DND-41 (cell line): ENCODE data around the gene OSBPL8.
"Not testable (repeated sequence)": the region's sequence is repeated elsewhere in the genome, so short reads cannot be mapped to it uniquely, and the experiment has no call there.

Source experiments
- ATAC-seq: fragments of 200-7000 bp; cut with Tn5 transposase; 3 replicates; pipeline ENCODE4 v1.9.1; 2021; ENCODE audit warnings: low read depth; ENCODE audit not compliant: insufficient read depth
- DNase-seq: peaks from one replicate; pipeline ENCODE4 v3.0.0-alpha.2; 2020
- H2AFZ ChIP-seq: 2 replicates; pipeline ENCODE4 v1.6.0; 2012; ENCODE audit warnings: low read depth, low read length
- H3K27ac ChIP-seq: 2 replicates; pipeline ENCODE4 v1.5.1; 2012; ENCODE audit warnings: low read length, inconsistent platforms
- H3K27me3 ChIP-seq: fragments of 200-600 bp; sonication (generic); 2 replicates; pipeline ENCODE4 v1.6.0; 2012; ENCODE audit warnings: low read length, mild to moderate bottlenecking, inconsistent platforms; ENCODE audit not compliant: insufficient read depth, poor library complexity
- H3K36me3 ChIP-seq: 2 replicates; pipeline ENCODE4 v1.5.1; 2012; ENCODE audit warnings: low read length, inconsistent platforms; ENCODE audit not compliant: insufficient read depth
- H3K4me1 ChIP-seq: 2 replicates; pipeline ENCODE4 v1.5.1; 2012; ENCODE audit warnings: mild to moderate bottlenecking, low read length; ENCODE audit not compliant: insufficient read depth
- H3K4me2 ChIP-seq: 2 replicates; pipeline ENCODE4 v1.6.0; 2012; ENCODE audit warnings: mild to moderate bottlenecking, moderate library complexity, low read length, inconsistent platforms; ENCODE audit not compliant: insufficient read depth
- H3K4me3 ChIP-seq, 2 experiments: fragments of 200-600 bp in 1 of 2; shearing (Covaris generic) in 1 of 2; 2 replicates each; pipeline ENCODE4 v1.5.1; 2012 to 2016; ENCODE audit warnings: inconsistent platforms in 2 of 2, low read length in 2 of 2, mild to moderate bottlenecking in 2 of 2, low read depth in 1 of 2, moderate library complexity in 1 of 2
- H3K79me2 ChIP-seq: 2 replicates; pipeline ENCODE4 v1.6.0; 2012; ENCODE audit warnings: low read length, inconsistent platforms; ENCODE audit not compliant: insufficient read depth
- H3K9ac ChIP-seq: 2 replicates; pipeline ENCODE4 v1.6.0; 2012; ENCODE audit warnings: low read depth, mild to moderate bottlenecking, inconsistent platforms, low read length, moderate library complexity
- H3K9me3 ChIP-seq: 2 replicates; pipeline ENCODE4 v1.5.1; 2012; ENCODE audit warnings: low read length, moderate library complexity, mild to moderate bottlenecking, inconsistent platforms; ENCODE audit not compliant: insufficient read depth, severe bottlenecking
- H4K20me1 ChIP-seq: 2 replicates; pipeline ENCODE4 v1.6.0; 2012; ENCODE audit warnings: low read length; ENCODE audit not compliant: insufficient read depth
- EZH2 ChIP-seq: IDR thresholded peaks from 3 replicates; pipeline ENCODE4 v1.6.1; 2012; ENCODE audit warnings: borderline replicate concordance, low read depth, mild to moderate bottlenecking, moderate library complexity, low read length, inconsistent platforms; ENCODE audit not compliant: severe bottlenecking
- TF ChIP-seq, protein P1 (sequence below): IDR thresholded peaks from 2 replicates; pipeline ENCODE4 v1.5.1; 2012; ENCODE audit warnings: borderline replicate concordance, low read length, moderate library complexity, mild to moderate bottlenecking; ENCODE audit not compliant: poor library complexity, severe bottlenecking; ENCODE audit errors: extremely low read depth

The OSBPL8 gene

DNA sequence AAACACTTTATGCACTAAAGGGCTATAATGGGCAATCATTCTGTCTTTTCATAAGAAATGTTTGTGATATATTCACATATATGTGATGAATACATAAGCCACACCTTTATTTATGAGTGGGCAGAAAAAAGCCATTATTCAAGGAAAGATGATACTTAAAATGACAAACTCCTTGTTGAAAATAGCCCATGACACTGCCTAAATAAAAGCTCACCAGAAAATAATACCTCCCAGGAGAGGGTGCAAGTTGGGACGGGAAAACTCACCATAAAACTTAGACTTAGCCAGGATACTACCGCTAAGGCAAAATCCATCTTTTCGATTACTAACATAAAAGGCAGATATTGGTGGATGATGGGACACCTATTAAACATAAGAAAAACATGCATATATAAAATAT is 175.6 kb downstream of the OSBPL8 start:
- no peak for ATAC-seq
- TF ChIP-seq EZH2: no peak
- TF ChIP-seq, protein P1, sequence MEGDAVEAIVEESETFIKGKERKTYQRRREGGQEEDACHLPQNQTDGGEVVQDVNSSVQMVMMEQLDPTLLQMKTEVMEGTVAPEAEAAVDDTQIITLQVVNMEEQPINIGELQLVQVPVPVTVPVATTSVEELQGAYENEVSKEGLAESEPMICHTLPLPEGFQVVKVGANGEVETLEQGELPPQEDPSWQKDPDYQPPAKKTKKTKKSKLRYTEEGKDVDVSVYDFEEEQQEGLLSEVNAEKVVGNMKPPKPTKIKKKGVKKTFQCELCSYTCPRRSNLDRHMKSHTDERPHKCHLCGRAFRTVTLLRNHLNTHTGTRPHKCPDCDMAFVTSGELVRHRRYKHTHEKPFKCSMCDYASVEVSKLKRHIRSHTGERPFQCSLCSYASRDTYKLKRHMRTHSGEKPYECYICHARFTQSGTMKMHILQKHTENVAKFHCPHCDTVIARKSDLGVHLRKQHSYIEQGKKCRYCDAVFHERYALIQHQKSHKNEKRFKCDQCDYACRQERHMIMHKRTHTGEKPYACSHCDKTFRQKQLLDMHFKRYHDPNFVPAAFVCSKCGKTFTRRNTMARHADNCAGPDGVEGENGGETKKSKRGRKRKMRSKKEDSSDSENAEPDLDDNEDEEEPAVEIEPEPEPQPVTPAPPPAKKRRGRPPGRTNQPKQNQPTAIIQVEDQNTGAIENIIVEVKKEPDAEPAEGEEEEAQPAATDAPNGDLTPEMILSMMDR: no peak
- H3K27me3 ChIP-seq: no peaks in the 10 kb centered on the region
- H3K27ac ChIP-seq: no peak overlapping the region
- H3K4me3 ChIP-seq: no peak overlapping the region
- no peaks in the 10 kb centered on the region for H3K4me1 ChIP-seq
- no peak overlapping the region for H3K4me2 ChIP-seq
- no peak for DNase-seq
- no peak overlapping the region for H2AFZ ChIP-seq
- H4K20me1 ChIP-seq: no peaks in the 10 kb centered on the region
- H3K79me2 ChIP-seq: no peaks in the 10 kb centered on the region
- no peaks in the 10 kb centered on the region for H3K9me3 ChIP-seq
- peaks cover 42% of the 10 kb centered on the region for H3K36me3 ChIP-seq
- H3K9ac ChIP-seq: no peak overlapping the region

DNA sequence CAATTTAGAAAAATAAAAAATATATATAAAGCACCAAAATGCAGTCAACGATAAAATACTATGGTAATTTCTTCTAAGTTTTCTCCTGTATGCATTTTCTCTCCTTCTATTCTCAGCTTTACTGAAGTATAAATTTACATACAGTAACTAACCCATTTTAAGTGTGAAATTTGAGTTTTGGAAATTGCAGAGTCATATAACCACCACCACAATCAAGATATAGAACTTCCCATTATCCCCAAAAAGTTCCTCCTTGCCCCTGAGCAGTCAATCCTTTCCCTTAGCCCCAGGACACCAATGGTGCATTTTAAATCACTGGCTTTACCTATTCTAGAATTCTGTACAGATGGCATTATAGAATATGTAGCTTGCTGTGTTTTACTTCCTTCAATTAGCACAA is 180.3 kb downstream of the OSBPL8 start:
- H3K79me2 ChIP-seq: no peaks in the 10 kb centered on the region
- ATAC-seq: no peak
- no peak for DNase-seq
- H4K20me1 ChIP-seq: no peaks in the 10 kb centered on the region
- H3K9ac ChIP-seq: no peak overlapping the region
- no peak overlapping the region for H3K4me2 ChIP-seq
- no peaks in the 10 kb centered on the region for H3K9me3 ChIP-seq
- no peak for TF ChIP-seq EZH2
- TF ChIP-seq, protein P1: no peak
- no peak overlapping the region for H3K4me3 ChIP-seq
- no peak overlapping the region for H3K27ac ChIP-seq
- no peaks in the 10 kb centered on the region for H3K27me3 ChIP-seq
- no peaks in the 10 kb centered on the region for H3K4me1 ChIP-seq
- H3K36me3 ChIP-seq: peaks cover 53% of the 10 kb centered on the region; the same call in 1 of the 2 replicates
- no peak overlapping the region for H2AFZ ChIP-seq

DNA sequence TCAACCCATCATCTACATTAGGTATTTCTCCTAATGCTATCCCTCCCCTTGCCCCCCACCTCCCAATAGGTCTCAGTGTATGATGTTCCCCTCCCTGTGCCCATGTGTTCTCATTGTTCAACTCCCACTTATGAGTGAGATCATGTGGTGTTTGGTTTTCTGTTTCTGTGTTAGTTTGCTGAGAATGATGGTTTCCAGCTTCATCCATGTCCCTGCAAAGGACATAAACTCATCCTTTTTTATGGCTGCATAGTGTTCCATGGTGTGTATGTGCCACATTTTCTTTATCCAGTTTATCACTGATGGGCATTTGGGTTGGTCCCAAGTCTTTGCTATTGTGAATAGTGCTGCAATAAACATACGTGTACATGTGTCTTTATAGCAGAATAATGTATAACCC is 182.7 kb downstream of the OSBPL8 start:
- not testable (repeated sequence) for H3K9ac ChIP-seq, H3K4me3 ChIP-seq, H4K20me1 ChIP-seq, H3K4me2 ChIP-seq, H3K9me3 ChIP-seq, ATAC-seq, DNase-seq, H3K27ac ChIP-seq, H3K27me3 ChIP-seq, H3K79me2 ChIP-seq, H2AFZ ChIP-seq, H3K4me1 ChIP-seq
- H3K36me3 ChIP-seq: peaks cover 46% of the 10 kb centered on the region; the same call in 1 of the 2 replicates

DNA sequence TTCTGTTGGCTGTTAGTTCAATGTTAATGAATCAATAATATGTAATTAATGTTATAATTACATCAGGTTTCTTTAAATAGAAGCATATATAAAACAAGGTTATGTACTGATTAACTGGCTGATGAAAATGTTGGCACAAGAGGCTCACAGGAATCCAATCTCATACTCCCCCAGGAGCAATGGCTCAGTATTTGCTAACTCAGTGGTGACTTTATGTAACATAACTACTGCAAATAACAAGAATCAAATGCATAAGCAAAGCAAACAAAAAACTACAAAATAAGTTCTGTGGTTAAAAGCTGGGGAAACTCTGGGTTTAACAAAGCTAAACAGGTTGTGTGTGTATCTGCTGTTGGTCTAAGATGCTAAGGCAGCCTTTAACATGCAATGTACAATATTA is 183.6 kb downstream of the OSBPL8 start:
- H3K4me3 ChIP-seq: no peak overlapping the region
- H3K36me3 ChIP-seq: peaks cover 46% of the 10 kb centered on the region; the same call in 1 of the 2 replicates
- H3K27ac ChIP-seq: no peak overlapping the region
- no peak overlapping the region for H3K9ac ChIP-seq
- no peak overlapping the region for H3K4me2 ChIP-seq
- H3K27me3 ChIP-seq: no peaks in the 10 kb centered on the region
- no peaks in the 10 kb centered on the region for H3K4me1 ChIP-seq
- DNase-seq (no peak), ATAC-seq (no peak)
- no peaks in the 10 kb centered on the region for H3K79me2 ChIP-seq
- H3K9me3 ChIP-seq: no peaks in the 10 kb centered on the region
- H4K20me1 ChIP-seq: no peaks in the 10 kb centered on the region
- no peak overlapping the region for H2AFZ ChIP-seq
- no peak for TF ChIP-seq EZH2
- TF ChIP-seq, protein P1: no peak
